H9 (cell line): Measurements from ENCODE around the gene NRP2. TPM values are rescaled to one million over a fixed set of nuclear protein-coding genes. Genes with fewer than 3 reads are reported as not detected.

ENCODE experiments used
- DNase-seq: peaks from one replicate; pipeline ENCODE4 v3.0.0-alpha.2; 2017
- H2AFZ ChIP-seq: one replicate; pipeline ENCODE4 v1.6.1; 2013; ENCODE audit warnings: mild to moderate bottlenecking, low read length, control low read depth, moderate library complexity
- H2AK5ac ChIP-seq: 2 replicates; pipeline ENCODE4 v1.6.1; 2013; ENCODE audit warnings: low read length, control low read depth, mixed read lengths; ENCODE audit not compliant: insufficient read length
- H2BK120ac ChIP-seq: one replicate; pipeline ENCODE4 v1.6.1; 2013; ENCODE audit warnings: low read depth, mild to moderate bottlenecking, low read length, control low read depth, inconsistent platforms; ENCODE audit not compliant: poor library complexity, severe bottlenecking
- H2BK12ac ChIP-seq: 2 replicates; pipeline ENCODE4 v1.6.1; 2013; ENCODE audit warnings: low read length, control low read depth, mixed read lengths, low read depth; ENCODE audit not compliant: insufficient read length
- H2BK15ac ChIP-seq: 2 replicates; pipeline ENCODE4 v1.6.1; 2013; ENCODE audit warnings: low read depth, low read length, control low read depth
- H2BK20ac ChIP-seq: one replicate; pipeline ENCODE4 v1.6.1; 2013; ENCODE audit warnings: low read depth, mild to moderate bottlenecking, low read length, control low read depth, inconsistent platforms; ENCODE audit not compliant: poor library complexity, severe bottlenecking
- H2BK5ac ChIP-seq: 2 replicates; pipeline ENCODE4 v1.6.1; 2013; ENCODE audit warnings: low read length, control low read depth, mixed read lengths; ENCODE audit not compliant: insufficient read length
- H3K14ac ChIP-seq: 2 replicates; pipeline ENCODE4 v1.6.1; 2013; ENCODE audit warnings: low read length, control low read depth; ENCODE audit not compliant: insufficient read depth
- H3K18ac ChIP-seq: 2 replicates; pipeline ENCODE4 v1.6.1; 2013; ENCODE audit warnings: low read depth, mild to moderate bottlenecking, mixed read lengths, low read length, control low read depth; ENCODE audit not compliant: insufficient read length
- H3K23ac ChIP-seq: 2 replicates; pipeline ENCODE4 v1.6.1; 2013; ENCODE audit warnings: low read length, control low read depth, mixed read lengths, low read depth; ENCODE audit not compliant: insufficient read length
- H3K23me2 ChIP-seq: 2 replicates; pipeline ENCODE4 v1.6.1; 2013; ENCODE audit warnings: low read depth, mild to moderate bottlenecking, mixed read lengths, low read length, control low read depth; ENCODE audit not compliant: insufficient read length, poor library complexity, severe bottlenecking
- H3K27ac ChIP-seq: 2 replicates; pipeline ENCODE4 v1.5.1; 2013; ENCODE audit warnings: low read length, control low read depth, mixed read lengths, low read depth; ENCODE audit not compliant: insufficient read length
- H3K27me3 ChIP-seq: 2 replicates; pipeline ENCODE4 v1.6.1; 2013; ENCODE audit warnings: low read length, control low read depth, inconsistent platforms; ENCODE audit not compliant: insufficient read depth
- H3K4ac ChIP-seq: 2 replicates; pipeline ENCODE4 v1.6.1; 2013; ENCODE audit warnings: low read depth, mild to moderate bottlenecking, control low read depth, inconsistent platforms, low read length, moderate library complexity
- H3K4me1 ChIP-seq: 2 replicates; pipeline ENCODE4 v1.6.1; 2013; ENCODE audit warnings: low read length, control low read depth, inconsistent platforms; ENCODE audit not compliant: insufficient read depth
- H3K4me2 ChIP-seq: 2 replicates; pipeline ENCODE4 v1.6.1; 2013; ENCODE audit warnings: low read length, control low read depth, mixed read lengths; ENCODE audit not compliant: insufficient read length, insufficient read depth
- H3K56ac ChIP-seq: 2 replicates; pipeline ENCODE4 v1.6.1; 2013; ENCODE audit warnings: low read depth, mild to moderate bottlenecking, mixed read lengths, low read length, control low read depth; ENCODE audit not compliant: insufficient read length
- H3K79me1 ChIP-seq: 2 replicates; pipeline ENCODE4 v1.6.1; 2013; ENCODE audit warnings: low read depth, mild to moderate bottlenecking, moderate library complexity, low read length, control low read depth, inconsistent platforms; ENCODE audit not compliant: insufficient read depth, poor library complexity, severe bottlenecking
- H3K79me2 ChIP-seq: 2 replicates; pipeline ENCODE4 v1.6.1; 2013; ENCODE audit warnings: low read length, control low read depth, inconsistent platforms; ENCODE audit not compliant: insufficient read depth
- H3K9ac ChIP-seq: 2 replicates; pipeline ENCODE4 v1.6.1; 2013; ENCODE audit warnings: low read length, control low read depth, mixed read lengths; ENCODE audit not compliant: insufficient read length; ENCODE audit errors: extremely low read depth
- H3K9me3 ChIP-seq: one replicate; pipeline ENCODE4 v1.6.1; 2013; ENCODE audit warnings: low read depth, low read length, inconsistent platforms; ENCODE audit not compliant: control insufficient read depth
- H3T11ph ChIP-seq: one replicate; pipeline ENCODE4 v1.6.1; 2013; ENCODE audit warnings: mild to moderate bottlenecking, low read length, control low read depth, inconsistent platforms
- H4K20me1 ChIP-seq: one replicate; pipeline ENCODE4 v1.6.1; 2013; ENCODE audit not compliant: control insufficient read depth, insufficient read length, insufficient read depth
- H4K5ac ChIP-seq: 2 replicates; pipeline ENCODE4 v1.6.1; 2013; ENCODE audit warnings: low read depth, mild to moderate bottlenecking, mixed read lengths, low read length, control low read depth; ENCODE audit not compliant: insufficient read length
- H4K8ac ChIP-seq: replicated peaks from 2 replicates; pipeline ENCODE4 v1.6.1; 2013; ENCODE audit warnings: low read length, control low read depth, mixed read lengths, low read depth; ENCODE audit not compliant: insufficient read length
- H4K91ac ChIP-seq: 2 replicates; pipeline ENCODE4 v1.6.1; 2013; ENCODE audit warnings: low read depth, mild to moderate bottlenecking, moderate library complexity, mixed read lengths, low read length, control low read depth; ENCODE audit not compliant: insufficient read length
- H3K27ac Mint-ChIP-seq, 3 experiments: 2 replicates in 2 of 3; 3 replicates in 1 of 3; pipeline ENCODE4 v1.8.0; 2020 to 2021; ENCODE audit warnings: mixed read lengths in 3 of 3, mild to moderate bottlenecking in 1 of 3, moderate library complexity in 1 of 3
- H3K27me3 Mint-ChIP-seq: 2 replicates; pipeline ENCODE4 v1.8.0; 2021; ENCODE audit warnings: low read depth, mild to moderate bottlenecking, moderate library complexity, mixed read lengths
- H3K36me3 Mint-ChIP-seq, 3 experiments: 2 replicates in 2 of 3; 3 replicates in 1 of 3; pipeline ENCODE4 v1.8.0; 2020 to 2021; ENCODE audit warnings: low read depth in 3 of 3, mixed read lengths in 3 of 3; ENCODE audit not compliant: insufficient read depth in 1 of 3
- H3K4me1 Mint-ChIP-seq, 2 experiments: 2 replicates each; pipeline ENCODE4 v1.8.0; 2020; ENCODE audit warnings: mixed read lengths in 2 of 2
- H3K4me3 Mint-ChIP-seq, 2 experiments: 2 replicates in 1 of 2; 3 replicates in 1 of 2; pipeline ENCODE4 v1.8.0; 2020 to 2021; ENCODE audit warnings: mild to moderate bottlenecking in 2 of 2, mixed read lengths in 2 of 2, moderate library complexity in 1 of 2
- H3K9me3 Mint-ChIP-seq, 2 experiments: 2 replicates in 1 of 2; 3 replicates in 1 of 2; pipeline ENCODE4 v1.8.0; 2020; ENCODE audit warnings: mild to moderate bottlenecking in 2 of 2, mixed read lengths in 2 of 2, moderate library complexity in 1 of 2
- WGBS: extraction: QIAGEN DNeasy Blood & Tissue Kit; methylation state at CpG from one replicate; pipeline ENCODE4 v1.1.7; 2013; ENCODE audit warnings: missing lambda C conversion rate, low lambda C conversion rate, mixed read lengths; ENCODE audit not compliant: insufficient read length; ENCODE audit errors: extremely low coverage; 5-methylcytosine and 5-hydroxymethylcytosine counted together
- total RNA-seq: library from RNA; stranded (reverse); gene quantifications from 2 replicates; pipeline ENCODE4 v1.2.1, GENCODE V29; 2021
- TF ChIP-seq, protein P1 (sequence below): fragments of 200-600 bp; sonication (generic); conservative IDR thresholded peaks from 3 replicates; pipeline ENCODE4 v1.8.0; 2021; ENCODE audit warnings: antibody characterized with exemption, mild to moderate bottlenecking

The NRP2 gene
- total RNA-seq, 1 experiment from 2014 or later, result 19.7 TPM

DNA sequence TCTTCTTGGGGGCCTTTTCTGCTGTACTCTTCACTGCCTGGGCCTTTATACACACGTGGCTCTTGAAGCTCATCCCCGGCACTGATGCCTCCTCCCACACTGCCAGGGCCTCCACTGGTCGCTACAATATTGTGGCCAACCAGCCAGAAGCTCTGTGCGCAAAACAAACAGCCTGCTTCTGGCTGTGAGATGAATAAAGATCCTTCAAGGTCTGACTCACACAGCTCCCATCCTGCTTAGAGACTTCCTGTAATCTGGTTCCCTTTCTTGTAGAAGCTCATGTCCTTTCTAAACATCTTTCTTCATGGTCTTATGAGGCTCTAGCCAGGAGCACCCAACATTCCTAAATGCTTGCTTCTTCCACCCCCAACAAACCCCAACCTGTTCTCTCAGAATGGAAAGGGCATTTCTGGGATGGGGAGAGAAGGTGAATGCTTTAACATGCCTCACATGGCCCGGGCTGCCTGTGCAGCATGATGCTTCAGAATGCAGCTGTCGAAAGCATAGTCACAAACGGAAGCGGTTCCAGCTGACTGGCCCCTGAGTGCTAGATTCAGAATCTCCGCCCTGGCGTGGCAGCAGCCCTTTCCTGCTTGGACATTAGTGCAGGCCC is 24.6 kb downstream of the NRP2 start:
- TF ChIP-seq, protein P1, sequence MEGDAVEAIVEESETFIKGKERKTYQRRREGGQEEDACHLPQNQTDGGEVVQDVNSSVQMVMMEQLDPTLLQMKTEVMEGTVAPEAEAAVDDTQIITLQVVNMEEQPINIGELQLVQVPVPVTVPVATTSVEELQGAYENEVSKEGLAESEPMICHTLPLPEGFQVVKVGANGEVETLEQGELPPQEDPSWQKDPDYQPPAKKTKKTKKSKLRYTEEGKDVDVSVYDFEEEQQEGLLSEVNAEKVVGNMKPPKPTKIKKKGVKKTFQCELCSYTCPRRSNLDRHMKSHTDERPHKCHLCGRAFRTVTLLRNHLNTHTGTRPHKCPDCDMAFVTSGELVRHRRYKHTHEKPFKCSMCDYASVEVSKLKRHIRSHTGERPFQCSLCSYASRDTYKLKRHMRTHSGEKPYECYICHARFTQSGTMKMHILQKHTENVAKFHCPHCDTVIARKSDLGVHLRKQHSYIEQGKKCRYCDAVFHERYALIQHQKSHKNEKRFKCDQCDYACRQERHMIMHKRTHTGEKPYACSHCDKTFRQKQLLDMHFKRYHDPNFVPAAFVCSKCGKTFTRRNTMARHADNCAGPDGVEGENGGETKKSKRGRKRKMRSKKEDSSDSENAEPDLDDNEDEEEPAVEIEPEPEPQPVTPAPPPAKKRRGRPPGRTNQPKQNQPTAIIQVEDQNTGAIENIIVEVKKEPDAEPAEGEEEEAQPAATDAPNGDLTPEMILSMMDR, result no peak
- Histone ChIP-seq H3K4me2 (no peak overlapping the region), H2BK15ac (no peak overlapping the region), H3K23me2 (no peaks in the 10 kb centered on the region), H2BK120ac (no peak overlapping the region), H3K79me1 (no peaks in the 10 kb centered on the region), H4K8ac (no peak overlapping the region), H3K9me3 (no peaks in the 10 kb centered on the region), H4K91ac (no peak overlapping the region), H3K79me2 (no peaks in the 10 kb centered on the region), H3K9ac (no peak overlapping the region), H2AK5ac (no peak overlapping the region), H2BK12ac (no peak overlapping the region), H3K18ac (no peak overlapping the region), H3T11ph (no peak overlapping the region), H2BK20ac (no peak overlapping the region), H4K20me1 (no peaks in the 10 kb centered on the region), H2BK5ac (no peak overlapping the region), H3K4me1 (peaks cover 7% of the 10 kb centered on the region; the same call in 1 of the 2 replicates), H4K5ac (no peak overlapping the region), H2AFZ (no peak overlapping the region), H3K27ac (no peak overlapping the region), H3K56ac (no peak overlapping the region), H3K14ac (no peak overlapping the region), H3K27me3 (no peaks in the 10 kb centered on the region), H3K23ac (no peak overlapping the region), H3K4ac (no peak overlapping the region)
- peaks cover 53 to 54% of the 10 kb centered on the region in 2 experiments for H3K4me1 Mint-ChIP-seq
- WGBS, result no CpG with 5 or more reads among the region's 10 CpGs
- no peaks in the 10 kb centered on the region for H3K9me3 Mint-ChIP-seq
- no peaks in the 10 kb centered on the region for H3K27me3 Mint-ChIP-seq
- no peak overlapping the region for H3K4me3 Mint-ChIP-seq
- peak overlapping the region in 2 of 3 experiments; percentile 70 to 95; a peak in 3 of 7 replicates for H3K27ac Mint-ChIP-seq
- peaks cover 5 to 13% (median 7%) of the 10 kb centered on the region in 3 experiments; a peak in 6 of 7 replicates for H3K36me3 Mint-ChIP-seq
- no peak for DNase-seq
